Measurements from ENCODE around the gene FOXD1. TPM values are rescaled to one million over a fixed set of nuclear protein-coding genes. Genes with fewer than 3 reads are reported as not detected.

The FOXD1 gene
- total and polyA plus RNA-seq, 2 of the 4 experiments (the other 2 are of a cell fraction): 3.2 to 23.1 TPM

DNA sequence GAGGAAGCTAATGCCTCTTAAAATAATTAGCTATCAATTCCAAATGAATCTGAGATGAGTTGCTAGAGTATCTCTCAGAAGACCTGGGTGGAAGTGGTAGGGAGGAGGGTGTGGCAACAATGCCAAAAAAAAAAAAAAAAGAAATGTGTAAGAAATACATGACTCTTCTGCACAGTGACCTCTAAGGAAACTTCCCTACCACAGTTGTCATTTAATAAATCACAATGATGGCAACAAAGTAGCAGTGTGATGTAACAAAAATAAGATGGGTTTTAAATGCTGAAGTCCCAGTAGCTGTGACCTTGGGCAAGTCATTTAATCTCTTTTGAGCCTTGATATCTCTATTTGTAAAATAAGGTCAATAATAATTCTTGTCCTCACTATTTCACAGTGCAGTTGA, 7.2 kb downstream of the FOXD1 start:
- intact Hi-C loops (cut with micrococcal nuclease): no loop called here
- H3K27ac ChIP-seq (ENCODE audit: insufficient read depth, low read length): no peak overlapping the region
- ChIA-PET CTCF (interaction anchor here (1.2 to 2.3 kb wide), 3 partner anchors 10 to 225 kb away, joined by 3 to 7 read pairs (median 6); no protein-coding TSS in a partner anchor), POLR2A (ENCODE audit: unreplicated experiment) (no interaction called here)
- H4K8ac ChIP-seq (ENCODE audit: low read depth in 2 of 2, low read length in 2 of 2): no peak overlapping the region
- no peaks in the 10 kb centered on the region for H3K27me3 ChIP-seq (ENCODE audit: control insufficient read depth, insufficient read depth, low read length)
- in situ Hi-C loops (cut with MboI; ENCODE audit: low sequenced_read_pairs): loop anchor here (5.0 to 10.0 kb wide), 3 partner anchors 74 to 357 kb away; no protein-coding TSS in a partner anchor
- H3K4me1 ChIP-seq (ENCODE audit: control insufficient read depth, insufficient read depth, low read length): peaks cover 17% of the 10 kb centered on the region
- H2AFZ ChIP-seq (replicated peaks; ENCODE audit: low read length, poor library complexity): no peak overlapping the region
- dilution Hi-C loops (cut with HindIII; ENCODE audit: low sequenced_read_pairs, unreplicated experiment): no loop called here
- no peak overlapping the region for H2BK20ac ChIP-seq (ENCODE audit: low read depth, low read length)
- no peak overlapping the region for H4K5ac ChIP-seq (ENCODE audit: low read depth, low read length)
- H3K9me1 ChIP-seq (ENCODE audit: insufficient read depth, low read length): peaks cover 4% of the 10 kb centered on the region
- H2AK5ac ChIP-seq (ENCODE audit: low read depth, low read length): no peak overlapping the region
- no peak for DNase-seq
- no peak overlapping the region for H3K56ac ChIP-seq (ENCODE audit: extremely low read depth, insufficient read depth, low read length)
- no peak overlapping the region for H3K23ac ChIP-seq (ENCODE audit: low read depth, low read length)
- no peak overlapping the region for H4K91ac ChIP-seq (ENCODE audit: insufficient read depth, low read depth, low read length)
- H3K4me2 ChIP-seq (ENCODE audit: low read depth, low read length): no peak overlapping the region
- no peak overlapping the region for H2BK120ac ChIP-seq (ENCODE audit: low read depth, low read length)
- no peaks in the 10 kb centered on the region for H3K9me3 ChIP-seq (ENCODE audit: control insufficient read depth, insufficient read depth, low read length)
- no peak overlapping the region for H2BK15ac ChIP-seq (ENCODE audit: low read depth, low read length)
- no peak for ATAC-seq (ENCODE audit: low read depth)
- H3K4me3 ChIP-seq (ENCODE audit: insufficient read depth, low read depth, low read length): no peak overlapping the region
- no peak overlapping the region for H2AK9ac ChIP-seq (replicated peaks; ENCODE audit: low read depth, low read length, poor library complexity)
- TF ChIP-seq, protein P1, sequence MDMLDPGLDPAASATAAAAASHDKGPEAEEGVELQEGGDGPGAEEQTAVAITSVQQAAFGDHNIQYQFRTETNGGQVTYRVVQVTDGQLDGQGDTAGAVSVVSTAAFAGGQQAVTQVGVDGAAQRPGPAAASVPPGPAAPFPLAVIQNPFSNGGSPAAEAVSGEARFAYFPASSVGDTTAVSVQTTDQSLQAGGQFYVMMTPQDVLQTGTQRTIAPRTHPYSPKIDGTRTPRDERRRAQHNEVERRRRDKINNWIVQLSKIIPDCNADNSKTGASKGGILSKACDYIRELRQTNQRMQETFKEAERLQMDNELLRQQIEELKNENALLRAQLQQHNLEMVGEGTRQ (IDR thresholded peaks at IDR 0.05; ENCODE audit: low read depth, low read length): no peak
- no peak for TF ChIP-seq RCOR1 (IDR thresholded peaks at IDR 0.05; ENCODE audit: insufficient replicate concordance, low read length)
- TF ChIP-seq MAFK (IDR thresholded peaks at IDR 0.05; ENCODE audit: low read depth, low read length): no peak
- no peak for TF ChIP-seq RFX5 (IDR thresholded peaks at IDR 0.05; ENCODE audit: low read depth, low read length)
- TF ChIP-seq CHD1 (IDR thresholded peaks at IDR 0.05; ENCODE audit: low read depth, low read length): no peak
- no peak for TF ChIP-seq FOS (IDR thresholded peaks at IDR 0.05; ENCODE audit: low read depth, low read length)
- TF ChIP-seq RAD21 (IDR thresholded peaks at IDR 0.05; ENCODE audit: low read length): no peak
- TF ChIP-seq NFE2L2 (IDR thresholded peaks at IDR 0.05; ENCODE audit: low read depth, low read length): no peak
- TF ChIP-seq, protein P2, sequence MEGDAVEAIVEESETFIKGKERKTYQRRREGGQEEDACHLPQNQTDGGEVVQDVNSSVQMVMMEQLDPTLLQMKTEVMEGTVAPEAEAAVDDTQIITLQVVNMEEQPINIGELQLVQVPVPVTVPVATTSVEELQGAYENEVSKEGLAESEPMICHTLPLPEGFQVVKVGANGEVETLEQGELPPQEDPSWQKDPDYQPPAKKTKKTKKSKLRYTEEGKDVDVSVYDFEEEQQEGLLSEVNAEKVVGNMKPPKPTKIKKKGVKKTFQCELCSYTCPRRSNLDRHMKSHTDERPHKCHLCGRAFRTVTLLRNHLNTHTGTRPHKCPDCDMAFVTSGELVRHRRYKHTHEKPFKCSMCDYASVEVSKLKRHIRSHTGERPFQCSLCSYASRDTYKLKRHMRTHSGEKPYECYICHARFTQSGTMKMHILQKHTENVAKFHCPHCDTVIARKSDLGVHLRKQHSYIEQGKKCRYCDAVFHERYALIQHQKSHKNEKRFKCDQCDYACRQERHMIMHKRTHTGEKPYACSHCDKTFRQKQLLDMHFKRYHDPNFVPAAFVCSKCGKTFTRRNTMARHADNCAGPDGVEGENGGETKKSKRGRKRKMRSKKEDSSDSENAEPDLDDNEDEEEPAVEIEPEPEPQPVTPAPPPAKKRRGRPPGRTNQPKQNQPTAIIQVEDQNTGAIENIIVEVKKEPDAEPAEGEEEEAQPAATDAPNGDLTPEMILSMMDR (conservative IDR thresholded peaks at IDR 0.05; ENCODE audit: low read depth, low read length): no peak
- no peak for TF ChIP-seq MAZ (IDR thresholded peaks at IDR 0.05; ENCODE audit: borderline replicate concordance, low read depth, low read length)
- no peak overlapping the region for H2BK5ac ChIP-seq (ENCODE audit: low read depth, low read length, poor library complexity, severe bottlenecking)
- H3K79me1 ChIP-seq (ENCODE audit: low read depth in 1 of 2, low read length in 2 of 2): peaks cover 16 to 49% of the 10 kb centered on the region in 2 experiments
- no peak overlapping the region for H3K4ac ChIP-seq (ENCODE audit: low read depth, low read length)
- H4K20me1 ChIP-seq (ENCODE audit: insufficient read depth, low read length): peaks cover 4% of the 10 kb centered on the region; the same call in 1 of the 2 replicates
- no peak overlapping the region for H3K9ac ChIP-seq (ENCODE audit: low read depth, low read length)
- no peak overlapping the region for H3K14ac ChIP-seq (replicated peaks; ENCODE audit: low read depth, low read length)
- H3K18ac ChIP-seq (ENCODE audit: low read depth, low read length): no peak overlapping the region
- H3K36me3 ChIP-seq (ENCODE audit: control insufficient read depth, insufficient read depth, low read length): peaks cover 5% of the 10 kb centered on the region; the same call in 1 of the 2 replicates
- BruUV-seq (replicated peaks): no TSS peak

Measured in IMR-90 (cell line).